ENCODE measurements around the gene NPC1. TPM values are rescaled to one million over a fixed set of nuclear protein-coding genes. Genes with fewer than 3 reads are reported as not detected.
A peak's percentile ranks its signal among the peaks of the same experiment; 100 is the strongest.

Gene NPC1
- polyA plus RNA-seq, 2 of the 4 experiments (the other 2 are of a cell fraction), result 42.5 to 61.4 TPM

- Histone ChIP-seq H3K4me3 (no peak overlapping the region), H3K4me2 (no peak overlapping the region), H3K27ac (no peak overlapping the region), H3K4me1 (peaks cover 31% of the 10 kb centered on the region), H3K9me3 (no peaks in the 10 kb centered on the region)
- no peak for ATAC-seq
- FAIRE-seq, result no peak
- ChIA-PET CTCF (interaction anchor here (1.1 kb wide), 1 partner anchor 28 kb away, joined by 3 read pairs; no protein-coding TSS in a partner anchor), POLR2A (interaction anchor here (0.7 kb wide), 1 partner anchor 47 kb away, joined by 3 read pairs; no protein-coding TSS in a partner anchor)
- no peak for DNase-seq (ENCODE audit: low read depth in 1 of 2, low spot score in 1 of 2)
- TF ChIP-seq ZSCAN20 (CRISPR knock-in tag; IDR thresholded peaks at IDR 0.05), result no peak
- no peak for TF ChIP-seq EHF (CRISPR knock-in tag; IDR thresholded peaks at IDR 0.05)
- TF ChIP-seq JUN (IDR thresholded peaks at IDR 0.05), result no peak
- no peak for TF ChIP-seq BCL3 (IDR thresholded peaks at IDR 0.05)
- no peak for TF ChIP-seq HEYL (CRISPR knock-in tag; IDR thresholded peaks at IDR 0.05)
Observed at GRCh38 chr18:23550898-23551297, 35.4 kb downstream of the NPC1 start.

GRCh38 chr18:23548719-23549118 is 37.6 kb downstream of the NPC1 start:
- peak overlapping the region in 1 of 2 experiments; percentile 80; a peak in 4 of 6 replicates for H3K27ac ChIP-seq
- no peak for TF ChIP-seq PHF8 (IDR thresholded peaks at IDR 0.05; ENCODE audit: borderline replicate concordance, low read depth)
- no peak for TF ChIP-seq RARB (CRISPR knock-in tag; IDR thresholded peaks at IDR 0.05)
- TF ChIP-seq GATA3 (IDR thresholded peaks at IDR 0.05; ENCODE audit: borderline replicate concordance), result no peak
- TF ChIP-seq BCL3 (IDR thresholded peaks at IDR 0.05), result no peak
- no peak for TF ChIP-seq HOXB5 (CRISPR knock-in tag; IDR thresholded peaks at IDR 0.05)
- TF ChIP-seq ZSCAN20 (CRISPR knock-in tag; IDR thresholded peaks at IDR 0.05), result no peak
- no peak for TF ChIP-seq HMGXB4 (CRISPR knock-in tag; IDR thresholded peaks at IDR 0.05; ENCODE audit: borderline replicate concordance)
- TF ChIP-seq REST (IDR thresholded peaks at IDR 0.05), result no peak
- TF ChIP-seq SMC3 (IDR thresholded peaks at IDR 0.05), result no peak
- no peak for TF ChIP-seq CHD2 (IDR thresholded peaks at IDR 0.05; ENCODE audit: low read length, partially characterized antibody)
- TF ChIP-seq EHMT2 (IDR thresholded peaks at IDR 0.05; ENCODE audit: low read depth), result no peak
- DNase-seq (ENCODE audit: low read depth in 1 of 2, low spot score in 1 of 2), result no peak

More at GRCh38 chr18:23548719-23549118, 37.6 kb downstream of the NPC1 start:
- ChIA-PET CTCF (interaction anchor here (1.3 to 1.4 kb wide), 2 partner anchors 34 to 370 kb away, joined by 4 to 6 read pairs; no protein-coding TSS in a partner anchor), POLR2A (interaction anchor here (0.9 kb wide), 1 partner anchor 590 kb away, joined by 4 read pairs; the partner anchor contains the start of gene CABYR)
- FAIRE-seq (no peak), ATAC-seq (no peak)
- Histone ChIP-seq H3K4me1 (peaks cover 39% of the 10 kb centered on the region), H3K4me3 (no peak overlapping the region), H3K9me3 (no peaks in the 10 kb centered on the region), H3K4me2 (peak overlapping the region; percentile 44; the same call in 1 of the 3 replicates)
- WGBS (ENCODE audit: missing lambda C conversion rate), result 81% methylated on average over 3 of the region's 3 CpGs

All from A549 (cell line).